T-helper 1 cell (primary cell): ENCODE data around the gene HSPB3.
A peak's percentile ranks its signal among the peaks of the same experiment; 100 is the strongest.
"Not testable (repeated sequence)": the region's sequence is repeated elsewhere in the genome, so short reads cannot be mapped to it uniquely, and the experiment has no call there.

Experiments
- DNase-seq, 5 donors: peaks; one replicate each; pipeline ENCODE4 v3.0.0-alpha.2; 2012 to 2020
- total RNA-seq, 4 donors: gene quantifications; one replicate each; lab custom pipeline; 2026; lab: John Stamatoyannopoulos, UW

HSPB3 gene
- 0 reads per million in 4 donors for total RNA-seq

DNA sequence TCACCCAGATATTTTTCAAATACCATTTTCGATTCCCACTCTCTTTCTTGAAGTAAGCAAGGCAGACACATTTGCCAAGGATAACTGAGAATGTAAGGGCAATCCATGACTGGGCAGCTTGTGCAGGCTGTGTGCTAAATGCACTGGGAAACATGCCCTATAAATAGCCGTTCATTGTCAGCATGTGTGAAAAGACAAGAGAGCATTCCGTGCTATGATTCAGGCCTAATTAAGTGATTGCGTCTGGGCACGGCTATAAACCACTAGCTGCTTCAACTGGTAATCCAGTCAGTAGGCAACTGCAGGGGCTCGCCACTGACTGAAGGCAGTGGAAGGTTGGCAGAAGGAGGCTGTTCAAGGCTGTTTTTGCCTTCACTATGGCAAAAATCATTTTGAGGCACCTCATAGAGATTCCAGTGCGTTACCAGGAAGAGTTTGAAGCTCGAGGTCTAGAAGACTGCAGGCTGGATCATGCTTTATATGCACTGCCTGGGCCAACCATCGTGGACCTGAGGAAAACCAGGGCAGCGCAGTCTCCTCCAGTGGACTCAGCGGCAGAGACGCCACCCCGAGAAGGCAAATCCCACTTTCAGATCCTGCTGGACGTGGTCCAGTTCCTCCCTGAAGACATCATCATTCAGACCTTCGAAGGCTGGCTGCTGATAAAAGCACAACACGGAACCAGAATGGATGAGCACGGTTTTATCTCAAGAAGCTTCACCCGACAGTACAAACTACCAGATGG, at the start of gene HSPB3:
Gene HSPB3 (plus strand): TSS at position 287 of the 745 bp plus-strand sequence. CDS start 91 bp downstream, at position 378.
- DNase-seq, result no peak

DNA sequence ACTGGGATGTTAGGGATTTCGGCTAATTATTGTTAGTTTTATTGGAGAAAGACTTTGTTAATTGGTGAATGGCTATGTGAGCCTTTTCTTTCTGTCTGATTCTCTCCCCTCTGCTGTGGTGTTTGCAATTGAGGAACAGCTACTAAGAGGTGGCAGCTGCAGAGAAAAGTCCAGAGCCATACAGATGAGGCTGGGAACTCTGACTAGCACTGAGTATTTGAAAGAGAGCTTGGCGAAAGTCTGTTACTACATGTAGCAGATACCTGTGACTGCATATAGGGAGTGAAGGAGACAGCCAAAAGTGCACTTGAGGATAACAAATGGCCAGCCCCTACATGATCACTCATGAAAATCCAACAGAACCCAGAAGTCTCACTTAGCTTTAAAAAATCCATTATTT, 44.3 kb upstream of the HSPB3 start:
- DNase-seq, result no peak

GRCh38 chr5:54412913-54413312, 42.6 kb upstream of the HSPB3 start:
- DNase-seq, result no peak

DNA sequence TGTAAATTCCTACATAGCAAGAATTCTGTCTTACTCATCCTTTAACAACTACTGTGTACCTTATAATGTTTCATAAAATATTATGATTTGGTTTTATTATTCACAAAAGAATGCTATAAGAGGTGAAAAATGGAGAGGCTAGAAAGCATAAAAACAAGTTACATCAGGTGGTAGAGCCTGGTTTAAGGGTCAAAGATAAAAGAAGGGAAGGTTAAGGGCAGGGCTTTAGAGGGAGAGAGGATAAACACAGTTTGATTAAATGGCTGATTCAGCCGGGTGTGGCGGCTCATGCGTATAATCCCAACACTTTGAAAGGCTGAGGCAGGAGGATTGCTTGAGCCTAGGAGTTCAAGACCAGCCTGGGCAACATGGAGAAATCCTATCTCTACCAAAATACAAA, 40.4 kb upstream of the HSPB3 start:
- no peak for DNase-seq

GRCh38 chr5:54415896-54416601, 39.5 kb upstream of the HSPB3 start:
- DNase-seq, result no peak

GRCh38 chr5:54419573-54420423, 35.7 kb upstream of the HSPB3 start:
- DNase-seq, result peak in 2 of 5 donors; percentile 13 to 20

DNA sequence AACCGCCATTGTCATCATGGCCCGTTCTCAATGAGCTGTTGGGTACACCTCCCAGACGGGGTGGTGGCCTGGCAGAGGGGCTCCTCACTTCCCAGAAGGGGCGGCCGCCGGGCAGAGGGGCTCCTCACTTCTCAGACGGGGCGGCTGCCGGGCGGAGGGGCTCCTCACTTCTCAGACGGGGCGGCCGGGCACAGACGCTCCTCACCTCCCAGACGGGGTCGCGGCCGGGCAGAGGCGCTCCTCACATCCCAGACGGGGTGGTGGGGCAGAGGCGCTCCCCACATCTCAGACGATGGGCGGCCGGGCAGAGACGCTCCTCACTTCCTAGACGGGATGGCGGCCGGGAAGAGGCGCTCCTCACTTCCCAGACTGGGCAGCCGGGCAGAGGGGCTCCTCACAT, 35.0 kb upstream of the HSPB3 start:
- not testable (repeated sequence) for DNase-seq

- DNase-seq, result no peak
Measured at GRCh38 chr5:54421976-54422375, 33.5 kb upstream of the HSPB3 start.

DNA sequence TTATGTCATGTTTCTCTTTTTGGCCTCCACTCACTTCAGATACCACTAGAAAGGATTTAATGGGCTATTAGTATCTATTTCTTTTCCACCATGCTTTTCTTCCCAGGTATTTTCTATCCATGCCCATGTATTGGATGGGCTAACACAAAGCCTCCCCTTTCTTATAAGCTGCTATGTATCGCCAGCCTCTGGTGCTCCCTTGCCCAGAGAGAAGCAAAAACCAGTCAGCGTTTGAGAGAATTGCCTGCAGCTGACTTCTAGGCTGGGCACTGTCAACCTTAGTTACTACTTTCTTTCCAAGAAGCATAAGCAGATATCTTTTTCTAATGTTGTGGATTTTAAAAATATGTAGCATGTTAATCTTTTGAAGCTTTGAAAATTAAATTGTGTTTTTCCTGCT, 30.2 kb upstream of the HSPB3 start:
- DNase-seq, result no peak

GRCh38 chr5:54426209-54426608, 29.3 kb upstream of the HSPB3 start:
- no peak for DNase-seq

DNA sequence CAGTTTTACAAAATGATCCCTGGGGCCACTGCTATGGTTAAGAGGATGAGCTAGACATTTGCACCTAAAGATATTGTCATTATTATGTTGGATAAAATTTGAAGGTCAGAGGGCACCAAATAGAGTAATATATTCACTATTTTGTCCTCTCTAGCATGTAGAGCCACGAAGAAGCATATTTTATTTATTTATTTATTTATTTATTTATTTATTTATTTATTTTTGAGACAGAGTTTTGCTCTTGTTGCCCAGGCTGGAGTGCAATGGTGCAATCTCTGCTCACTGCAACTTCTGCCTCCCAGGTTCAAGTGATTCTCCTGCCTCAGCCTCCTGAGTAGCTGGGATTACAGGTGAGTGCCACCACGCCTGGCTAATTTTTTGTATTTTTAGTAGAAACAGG, 20.8 kb upstream of the HSPB3 start:
- DNase-seq, result not testable (repeated sequence)

DNA sequence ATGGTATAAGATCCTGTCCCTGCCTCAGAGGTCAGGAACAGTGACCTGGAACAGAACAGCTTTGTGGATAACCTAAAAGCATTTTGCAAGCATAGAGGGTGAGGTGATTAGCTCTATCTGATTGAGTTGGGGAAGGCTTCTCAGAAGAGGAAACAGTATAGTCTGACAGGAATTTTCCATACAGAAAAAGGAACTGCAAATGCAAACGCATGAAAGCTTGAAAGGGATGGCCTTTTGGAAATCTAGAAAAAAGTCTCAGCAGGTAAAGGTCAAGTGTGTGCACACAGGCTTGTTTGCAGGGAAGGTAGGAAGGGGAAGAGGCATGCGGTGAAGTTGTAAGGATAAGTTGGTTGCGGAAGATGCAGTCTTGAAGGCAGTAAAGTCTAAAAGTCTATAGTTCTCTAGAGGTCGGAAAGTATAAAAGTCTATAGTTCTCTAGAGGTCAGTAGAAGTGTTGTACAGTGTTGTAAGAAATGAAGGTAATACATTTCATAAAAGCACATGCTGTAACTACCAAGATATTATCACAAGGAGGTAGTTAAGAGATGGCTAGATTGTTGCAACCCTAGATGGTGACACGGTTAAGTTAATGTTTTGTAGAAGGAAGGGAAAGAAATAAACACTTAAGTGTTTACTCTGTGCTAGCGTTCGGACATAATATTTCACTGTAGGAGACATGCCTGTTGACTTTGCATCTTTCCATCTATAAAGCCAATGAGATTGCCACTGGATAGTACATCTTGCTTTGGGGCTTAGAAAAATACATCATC, 16.7 kb upstream of the HSPB3 start:
- no peak for DNase-seq

GRCh38 chr5:54440456-54440893, 15.0 kb upstream of the HSPB3 start:
- DNase-seq, result peak in 1 of 5 donors; percentile 16

DNA sequence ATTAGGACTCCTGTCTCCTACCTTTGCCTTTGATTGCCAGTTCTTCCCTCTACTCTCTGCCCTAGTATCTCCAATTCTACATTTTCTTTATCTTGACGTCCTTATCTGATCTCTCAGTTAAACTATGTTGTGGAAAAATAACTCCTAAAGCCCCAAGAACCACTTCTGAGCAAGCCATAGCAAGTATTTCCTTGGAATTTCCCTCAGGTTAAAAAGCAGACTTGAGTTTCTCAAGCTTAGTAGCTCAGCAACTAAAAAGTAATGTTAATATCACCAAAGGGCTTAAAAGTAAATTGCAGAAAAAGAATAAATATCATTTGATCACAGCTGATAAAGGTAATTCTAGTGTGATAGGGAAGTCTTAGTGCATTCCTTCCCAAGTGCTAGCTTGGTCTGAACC, 13.2 kb upstream of the HSPB3 start:
- DNase-seq, result no peak

DNA sequence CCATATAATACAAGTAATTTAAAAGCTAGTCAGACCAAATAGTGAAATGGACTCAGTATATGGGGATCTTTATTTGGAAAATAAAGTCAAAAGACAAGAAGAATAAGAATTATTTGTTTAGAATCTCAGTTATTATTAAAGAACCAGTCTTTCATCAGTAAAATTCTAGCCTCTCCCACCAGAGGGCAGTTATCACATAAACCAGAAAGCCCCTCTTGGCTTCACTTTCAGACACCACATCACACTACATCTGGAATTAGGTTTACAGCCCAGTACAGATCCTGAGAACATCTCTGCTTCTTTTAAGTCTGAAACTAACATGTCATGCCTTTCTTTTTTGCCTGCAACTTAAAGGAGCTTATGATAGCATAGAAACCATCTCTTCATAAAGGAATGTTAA, 12.2 kb upstream of the HSPB3 start:
- DNase-seq, result no peak

GRCh38 chr5:54445691-54446378, 9.7 kb upstream of the HSPB3 start:
- DNase-seq, result no peak

- DNase-seq, result no peak
Measured at GRCh38 chr5:54446379-54446732, 9.1 kb upstream of the HSPB3 start.

- no peak for DNase-seq
Measured at GRCh38 chr5:54449923-54450322, 5.6 kb upstream of the HSPB3 start.

DNA sequence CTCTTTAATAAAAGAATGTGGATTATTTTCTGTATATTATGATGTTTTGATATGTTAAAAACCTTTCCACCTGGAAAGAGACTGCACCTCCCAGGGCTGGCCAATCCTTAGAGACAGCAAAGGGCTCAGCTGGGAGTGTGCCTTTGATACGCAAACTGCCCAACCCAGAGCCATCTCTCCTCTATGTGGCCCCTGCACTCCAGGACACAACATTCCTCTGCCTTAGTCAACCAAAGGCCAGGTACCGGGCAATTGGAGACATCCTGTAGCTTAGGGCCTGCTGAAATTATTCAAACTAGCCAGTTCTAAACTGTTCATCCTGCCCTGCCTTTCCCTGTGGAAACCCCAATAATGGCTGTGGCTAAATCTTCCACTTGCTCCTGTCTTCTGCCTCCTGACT, 5.0 kb upstream of the HSPB3 start:
- DNase-seq, result no peak

DNA sequence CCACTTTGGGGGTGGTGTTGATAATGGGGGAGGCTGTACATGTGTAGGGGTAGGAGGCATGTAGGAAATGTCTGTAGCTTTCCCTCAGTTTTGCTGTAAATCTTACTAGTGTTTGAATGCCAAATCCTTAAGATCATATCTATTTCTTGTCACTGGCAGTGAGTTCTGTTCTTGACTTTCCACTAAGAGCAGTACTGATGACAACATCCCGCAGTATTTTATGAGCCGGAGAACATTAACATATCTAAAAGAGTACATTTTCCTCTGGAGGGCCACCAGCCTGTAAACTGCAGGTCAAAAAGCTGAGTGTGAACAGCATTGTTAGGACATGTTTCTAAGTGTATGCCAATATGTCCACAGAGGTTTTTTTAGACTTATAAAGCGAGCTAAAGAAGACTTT, 2.5 kb upstream of the HSPB3 start:
- no peak for DNase-seq

DNA sequence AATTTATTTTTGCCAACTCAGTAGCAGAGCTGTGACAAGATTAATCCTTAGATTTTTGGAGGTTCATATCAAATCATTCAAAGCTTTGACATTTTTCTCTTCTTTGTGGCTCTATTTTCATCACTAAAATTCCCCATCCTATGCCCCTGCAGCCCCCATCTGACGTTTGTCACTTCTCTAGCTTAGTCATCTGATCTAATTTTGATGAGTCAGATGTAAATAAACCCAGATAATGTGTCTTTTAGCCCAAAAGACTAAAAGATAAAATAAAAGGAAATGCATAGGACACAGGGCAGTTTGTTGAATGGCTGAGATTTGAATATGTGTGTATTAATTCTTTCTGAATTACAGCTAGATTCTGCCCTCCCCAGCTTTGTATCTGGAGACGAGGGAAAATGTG, 897 bp upstream of the HSPB3 start:
- no peak for DNase-seq
